K562 (cell line): ENCODE measurements around the gene RGMB. TPM values are rescaled to one million over a fixed set of nuclear protein-coding genes. Genes with fewer than 3 reads are reported as not detected.

Experiments used
- ATAC-seq: fragments of 200-7000 bp; cut with Tn5 transposase; 3 replicates; pipeline ENCODE4 v1.9.1; 2020; ENCODE audit warnings: moderate library complexity
- BruUV-seq: library from RNA; stranded (reverse); fragments of 400-500 nt; replicated peaks from 2 replicates; lab custom pipeline; 2021; lab: Mats Ljungman, UMichigan
- CTCF ChIA-PET: fragments of 300-600 bp; formaldehyde crosslinking; extraction: SDS; loops from one replicate; lab custom pipeline; 2021; ENCODE audit warnings: low intra/inter-chr PET ratio; lab: Yijun Ruan, JAX
- POLR2A ChIA-PET: fragments of 300-600, 350-650 bp; sonication (Branson Sonifier 250); formaldehyde crosslinking; extraction: SDS; loops from one replicate; lab custom pipeline; 2021; ENCODE audit warnings: antibody characterized with exemption, inconsistent platforms; lab: Yijun Ruan, JAX
- DNase-seq, 4 experiments: peaks; one replicate each; pipeline versions ENCODE4 v3.0.0 to v3.0.0-alpha.2; 2011 to 2018; ENCODE audit warnings: low spot score in 3 of 4, mixed read lengths in 3 of 4; ENCODE audit errors: extremely low read depth in 1 of 4
- FAIRE-seq: peaks from 2 replicates; lab custom pipeline; 2011; peaks lifted over from hg19 to GRCh38; lab: Jason Lieb, UNC
- H2AFZ ChIP-seq: 2 replicates; pipeline ENCODE4 v1.6.0; 2011; ENCODE audit warnings: low read depth, low read length, control low read depth, inconsistent platforms
- H3K27ac ChIP-seq: fragments of 200-600 bp; 3 replicates; pipeline ENCODE4 v1.8.0; 2011; ENCODE audit warnings: low read depth, mild to moderate bottlenecking, control low read depth, inconsistent platforms, low read length, moderate library complexity, mixed read lengths; ENCODE audit errors: extremely low read depth
- H3K27me3 ChIP-seq, 2 experiments: fragments of 300-600 bp in 1 of 2; 2 replicates in 1 of 2; 3 replicates in 1 of 2; pipeline versions ENCODE4 v1.6.0 to v1.8.0; 2011; ENCODE audit warnings: inconsistent platforms in 2 of 2, low read length in 2 of 2, mild to moderate bottlenecking in 1 of 2, mixed read lengths in 1 of 2, moderate library complexity in 1 of 2; ENCODE audit not compliant: control insufficient read depth in 2 of 2, insufficient read depth in 2 of 2
- H3K36me3 ChIP-seq: fragments of 300-600 bp; 3 replicates; pipeline ENCODE4 v1.8.0; 2011; ENCODE audit warnings: mild to moderate bottlenecking, low read length, inconsistent platforms; ENCODE audit not compliant: control insufficient read depth, insufficient read depth
- H3K4me1 ChIP-seq, 2 experiments: fragments of 200-600 bp in 1 of 2; replicated peaks in 1 of 2; 2 replicates in 1 of 2; 3 replicates in 1 of 2; pipeline versions ENCODE4 v1.5.1 to v1.8.0; 2011; ENCODE audit warnings: inconsistent platforms in 2 of 2, low read length in 2 of 2, mild to moderate bottlenecking in 1 of 2, mixed read lengths in 1 of 2, moderate library complexity in 1 of 2; ENCODE audit not compliant: control insufficient read depth in 2 of 2, insufficient read depth in 2 of 2
- H3K4me2 ChIP-seq: 2 replicates; pipeline ENCODE4 v1.6.1; 2011; ENCODE audit warnings: low read length, control low read depth, inconsistent platforms, mixed read lengths; ENCODE audit not compliant: insufficient read depth
- H3K4me3 ChIP-seq: fragments of 200-600 bp; sonication (generic), shearing (Covaris generic); 2 replicates; pipeline ENCODE4 v1.5.1; 2016; ENCODE audit warnings: control low read depth, inconsistent platforms
- H3K79me2 ChIP-seq: fragments of 200-600 bp; 3 replicates; pipeline ENCODE4 v1.8.0; 2011; ENCODE audit warnings: low read length, inconsistent platforms; ENCODE audit not compliant: control insufficient read depth, insufficient read depth
- H3K9ac ChIP-seq, 2 experiments: 2 replicates each; pipeline versions ENCODE4 v1.6.0 to v1.6.1; 2011; ENCODE audit warnings: low read depth in 2 of 2, low read length in 2 of 2, control low read depth in 1 of 2, inconsistent platforms in 1 of 2, mild to moderate bottlenecking in 1 of 2, mixed read lengths in 1 of 2; ENCODE audit not compliant: insufficient read depth in 1 of 2
- H3K9me1 ChIP-seq: one replicate; pipeline ENCODE4 v1.6.0; 2011; ENCODE audit warnings: inconsistent platforms, mild to moderate bottlenecking, low read length, moderate library complexity; ENCODE audit not compliant: control insufficient read depth, insufficient read depth
- H3K9me3 ChIP-seq: replicated peaks from 2 replicates; pipeline ENCODE4 v1.5.1; 2011; ENCODE audit warnings: low read depth, low read length, inconsistent platforms; ENCODE audit not compliant: control insufficient read depth, insufficient read depth
- H4K20me1 ChIP-seq: replicated peaks from 2 replicates; pipeline ENCODE4 v1.6.1; 2011; ENCODE audit warnings: low read length, inconsistent platforms, mixed read lengths; ENCODE audit not compliant: control insufficient read depth, insufficient read depth
- KLF6 ChIP-seq: fragments of 250-450 bp; sonication (Bioruptor Pico); IDR thresholded peaks from 2 replicates; pipeline ENCODE4 v1.4.0; 2020; ENCODE audit warnings: mild to moderate bottlenecking, moderate library complexity, borderline replicate concordance
- MTA2 ChIP-seq: fragments of 450-650 bp; IDR thresholded peaks from 2 replicates; pipeline ENCODE4 v1.6.1; 2016; ENCODE audit warnings: low read depth
- PYGO2 ChIP-seq: fragments of 450-650 bp; IDR thresholded peaks from 2 replicates; pipeline ENCODE4 v1.6.1; 2016; ENCODE audit warnings: mild to moderate bottlenecking, missing genetic modification characterization, moderate library complexity, missing compliant biosample characterization
- SMAD4 ChIP-seq: fragments of 250-450 bp; sonication (Bioruptor Pico); conservative IDR thresholded peaks from 2 replicates; pipeline ENCODE4 v1.8.0; 2021; ENCODE audit warnings: inconsistent platforms, mild to moderate bottlenecking, moderate library complexity
- SMC3 ChIP-seq: conservative IDR thresholded peaks from 2 replicates; pipeline ENCODE4 v1.6.1; 2011; ENCODE audit warnings: low read depth, low read length, improper control_type of control experiment; ENCODE audit not compliant: insufficient read depth
- ZNF778 ChIP-seq: fragments of 450-650 bp; formaldehyde crosslinking; IDR thresholded peaks from 2 replicates; pipeline ENCODE4 v1.4.0; 2020; ENCODE audit warnings: mild to moderate bottlenecking, moderate library complexity
- WGBS: fragments of 100-300 bp; shearing (Covaris generic); methylation state at CpG from one replicate; pipeline ENCODE4 v1.1.6; 2016; ENCODE audit warnings: low coverage, mixed read lengths; ENCODE audit not compliant: insufficient coverage; ENCODE audit errors: missing lambda C conversion rate; 5-methylcytosine and 5-hydroxymethylcytosine counted together
- in situ Hi-C: fragments of 300-500 bp; cut with MboI; formaldehyde crosslinking; loops from 4 replicates; pipeline ENCODE4 v1.15.0; 2018; ENCODE audit warnings: inconsistent platforms, mixed read lengths
- intact Hi-C: fragments of 100-400 bp; cut with micrococcal nuclease; formaldehyde crosslinking; loops from 2 replicates; pipeline ENCODE4 v1.14.2; 2022
- polyA plus RNA-seq, 8 experiments: library from polyadenylated mRNA; depleted of rRNA in 4 of 8; stranded (reverse) in 5 of 8; unstranded in 3 of 8; fragments of >200 nt; fragmentation: Nextera tagmentation in 2 of 8; fragmentation: Illumina TruSeq in 1 of 8; extraction: Ambion mirVana in 2 of 8; extraction: Trizol in 1 of 8; gene quantifications; 2 replicates each; pipeline versions ENCODE4 v1.2.1 to v1.2.3, GENCODE V29; 2011 to 2014; ENCODE audit warnings: inconsistent platforms in 1 of 8, missing spikeins in 1 of 8
- total RNA-seq, 7 experiments: library from RNA; depleted of rRNA in 6 of 7; stranded (reverse); fragments of >200 nt in 6 of 7; fragmentation: Illumina TruSeq in 2 of 7; extraction: Trizol in 2 of 7; gene quantifications; 2 replicates each; pipeline versions ENCODE4 v1.2.1 to v1.2.3, GENCODE V29; 2011 to 2021; ENCODE audit warnings: low replicate concordance in 1 of 7

RGMB gene
- total and polyA plus RNA-seq, 9 of the 15 experiments (the other 6 are each of a cell fraction or from before 2014, with no cell fraction given): 0.03 to 0.38 TPM; not detected in 7

DNA sequence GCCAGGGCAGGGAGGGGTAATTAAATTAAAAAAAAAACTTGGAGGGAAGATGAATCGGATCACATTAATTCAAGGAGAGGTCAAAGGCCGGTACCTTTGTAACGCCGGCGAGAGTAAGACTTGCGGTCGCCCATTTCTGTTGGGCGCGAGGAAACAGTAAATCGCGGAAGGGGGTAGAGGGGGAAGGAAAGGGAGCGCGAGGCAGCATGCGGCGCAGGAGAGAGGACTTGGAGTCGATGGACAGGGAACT is 324 bp upstream of the RGMB start:
- Histone ChIP-seq H3K9ac (no peak overlapping the region), H3K36me3 (no peaks in the 10 kb centered on the region), H3K9me3 (no peaks in the 10 kb centered on the region), H3K27me3 (peaks cover 13 to 36% of the 10 kb centered on the region in 2 experiments; a peak in 4 of 5 replicates), H4K20me1 (0 out of 2 replicates have a peak, but pooled peaks cover 2% of the 10 kb centered on the region), H3K79me2 (no peaks in the 10 kb centered on the region), H3K9me1 (no peaks in the 10 kb centered on the region), H3K4me3 (no peak overlapping the region), H3K27ac (no peak overlapping the region), H3K4me2 (no peak overlapping the region), H3K4me1 (peaks cover 0 to 33% of the 10 kb centered on the region in 2 experiments; a peak in 2 of 5 replicates), H2AFZ (no peak overlapping the region)
- FAIRE-seq (no peak), ATAC-seq (no peak), DNase-seq (no peak)
- in situ Hi-C loops: no loop called here
- no peak for TF ChIP-seq ZNF778 (CRISPR knock-in tag)
- no peak for TF ChIP-seq MTA2
- TF ChIP-seq KLF6 (CRISPR knock-in tag): no peak
- TF ChIP-seq PYGO2 (tag): no peak
- no peak for TF ChIP-seq SMAD4 (CRISPR knock-in tag)
- no peak for TF ChIP-seq SMC3
- intact Hi-C loops: no loop called here
- no TSS peak for BruUV-seq
- WGBS: 29% methylated on average over 14 of the region's 16 CpGs
- CTCF ChIA-PET: no interaction called here
- POLR2A ChIA-PET: no interaction called here
